Measurements from ENCODE around the gene NPR2.

Gene NPR2

DNA sequence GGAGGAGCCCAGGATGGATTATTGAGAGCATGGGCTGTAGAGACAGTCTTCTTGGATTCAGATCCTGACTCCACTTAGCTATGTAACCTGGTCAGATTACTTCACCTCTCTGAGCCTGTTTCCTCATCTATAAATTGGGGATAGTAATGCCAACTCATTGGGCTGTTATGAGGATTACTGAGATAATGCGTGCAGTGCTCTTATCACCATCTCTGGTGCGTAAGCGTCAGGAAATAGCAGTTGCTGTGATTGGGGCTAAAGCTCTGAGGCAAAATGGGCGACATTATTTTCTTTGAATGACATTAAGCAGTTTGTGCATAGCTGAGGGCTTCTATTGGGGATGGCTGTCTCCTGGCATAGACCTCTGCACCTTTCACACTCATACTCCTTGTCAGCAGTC is 36.3 kb upstream of the NPR2 start:
- no peak overlapping the region for H3K4me3 ChIP-seq (ENCODE audit: low read depth, low read length)
- no peak for TF ChIP-seq CTCF (conservative IDR thresholded peaks at IDR 0.05; ENCODE audit: low read depth, low read length)

GRCh38 chr9:35756275-35757225 is 34.8 kb upstream of the NPR2 start:
- peak; percentile 66 for TF ChIP-seq CTCF (conservative IDR thresholded peaks at IDR 0.05; ENCODE audit: low read depth, low read length)
- H3K4me3 ChIP-seq (ENCODE audit: low read depth, low read length): peak overlapping the region; percentile 37
- DNase-seq (ENCODE audit: low read depth): no peak

More for the DNA sequence above, 36.3 kb upstream of the NPR2 start:
- DNase-seq (ENCODE audit: low read depth): no peak

DNA sequence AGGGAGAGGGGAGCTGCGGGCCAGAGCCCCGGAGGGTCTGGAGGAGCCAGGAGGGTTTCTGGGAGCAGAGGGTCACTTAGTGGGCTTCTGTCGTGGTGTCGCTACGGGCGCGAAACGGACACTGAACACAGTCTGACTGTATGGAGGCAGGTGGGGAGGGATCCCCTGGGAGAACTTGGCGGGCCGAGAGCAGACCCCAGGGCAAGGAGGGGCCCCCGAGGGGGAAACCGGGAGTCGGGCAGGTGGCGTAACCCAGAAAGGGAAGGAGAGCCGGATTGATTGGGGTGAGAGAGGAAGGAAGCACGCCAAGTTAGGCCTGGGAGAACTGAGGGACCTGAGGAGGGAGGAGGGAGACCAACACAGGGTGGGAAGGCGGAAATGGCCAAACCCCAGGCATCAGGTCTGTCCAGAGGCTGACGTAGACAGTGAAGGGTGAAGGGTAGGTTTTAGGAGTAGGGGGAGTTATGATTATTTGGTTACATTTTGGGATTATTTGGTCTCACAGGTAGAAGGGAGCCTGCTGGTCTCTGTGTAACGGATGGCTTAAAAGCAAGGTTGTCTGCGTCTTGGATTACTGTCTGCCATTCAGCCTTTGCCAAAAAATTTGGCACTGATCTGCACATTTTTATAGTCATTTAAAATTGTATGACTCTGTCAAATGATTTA is 34.0 kb upstream of the NPR2 start:
- no peak for DNase-seq (ENCODE audit: low read depth)
- peak overlapping the region; percentile 24 for H3K4me3 ChIP-seq (ENCODE audit: low read depth, low read length)
- TF ChIP-seq CTCF (conservative IDR thresholded peaks at IDR 0.05; ENCODE audit: low read depth, low read length): no peak

GRCh38 chr9:35757892-35758275 is 33.5 kb upstream of the NPR2 start:
- no peak for TF ChIP-seq CTCF (conservative IDR thresholded peaks at IDR 0.05; ENCODE audit: low read depth, low read length)
- DNase-seq (ENCODE audit: low read depth): no peak
- H3K4me3 ChIP-seq (ENCODE audit: low read depth, low read length): no peak overlapping the region

DNA sequence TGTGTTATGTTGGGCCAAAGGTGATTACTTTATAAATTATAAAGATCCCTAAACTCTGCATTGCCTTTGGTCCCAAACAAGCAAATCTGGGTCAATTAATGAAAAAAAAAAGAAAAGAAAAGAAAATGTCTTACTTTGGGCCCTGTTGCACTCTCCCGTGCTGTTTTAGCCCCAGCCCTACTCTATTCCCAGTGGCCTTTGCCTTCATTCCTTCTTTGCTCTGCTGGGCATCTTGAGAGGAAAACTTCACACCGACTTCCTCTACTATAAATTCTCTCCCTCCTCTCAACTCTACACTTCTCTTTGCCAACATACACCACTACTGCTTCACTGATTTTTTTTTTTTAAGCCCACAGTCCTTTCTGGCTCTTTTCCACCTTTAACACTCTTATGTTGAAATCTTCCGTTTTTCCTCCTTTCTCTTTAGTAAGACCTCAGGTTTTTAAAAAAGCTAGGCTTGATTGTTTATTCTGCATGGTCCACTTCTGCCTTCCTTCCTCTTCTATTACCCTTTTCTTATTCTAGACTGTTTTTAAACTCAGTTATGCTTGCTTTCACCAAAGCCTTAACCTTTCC is 32.8 kb upstream of the NPR2 start:
- DNase-seq (ENCODE audit: low read depth): peak; percentile 68
- no peak for TF ChIP-seq CTCF (conservative IDR thresholded peaks at IDR 0.05; ENCODE audit: low read depth, low read length)
- no peak overlapping the region for H3K4me3 ChIP-seq (ENCODE audit: low read depth, low read length)

GRCh38 chr9:35759795-35760194 is 31.6 kb upstream of the NPR2 start:
- DNase-seq (ENCODE audit: low read depth): no peak
- TF ChIP-seq CTCF (conservative IDR thresholded peaks at IDR 0.05; ENCODE audit: low read depth, low read length): no peak
- no peak overlapping the region for H3K4me3 ChIP-seq (ENCODE audit: low read depth, low read length)
